Measurements from ENCODE around the gene HS1BP3.

HS1BP3 gene

DNA sequence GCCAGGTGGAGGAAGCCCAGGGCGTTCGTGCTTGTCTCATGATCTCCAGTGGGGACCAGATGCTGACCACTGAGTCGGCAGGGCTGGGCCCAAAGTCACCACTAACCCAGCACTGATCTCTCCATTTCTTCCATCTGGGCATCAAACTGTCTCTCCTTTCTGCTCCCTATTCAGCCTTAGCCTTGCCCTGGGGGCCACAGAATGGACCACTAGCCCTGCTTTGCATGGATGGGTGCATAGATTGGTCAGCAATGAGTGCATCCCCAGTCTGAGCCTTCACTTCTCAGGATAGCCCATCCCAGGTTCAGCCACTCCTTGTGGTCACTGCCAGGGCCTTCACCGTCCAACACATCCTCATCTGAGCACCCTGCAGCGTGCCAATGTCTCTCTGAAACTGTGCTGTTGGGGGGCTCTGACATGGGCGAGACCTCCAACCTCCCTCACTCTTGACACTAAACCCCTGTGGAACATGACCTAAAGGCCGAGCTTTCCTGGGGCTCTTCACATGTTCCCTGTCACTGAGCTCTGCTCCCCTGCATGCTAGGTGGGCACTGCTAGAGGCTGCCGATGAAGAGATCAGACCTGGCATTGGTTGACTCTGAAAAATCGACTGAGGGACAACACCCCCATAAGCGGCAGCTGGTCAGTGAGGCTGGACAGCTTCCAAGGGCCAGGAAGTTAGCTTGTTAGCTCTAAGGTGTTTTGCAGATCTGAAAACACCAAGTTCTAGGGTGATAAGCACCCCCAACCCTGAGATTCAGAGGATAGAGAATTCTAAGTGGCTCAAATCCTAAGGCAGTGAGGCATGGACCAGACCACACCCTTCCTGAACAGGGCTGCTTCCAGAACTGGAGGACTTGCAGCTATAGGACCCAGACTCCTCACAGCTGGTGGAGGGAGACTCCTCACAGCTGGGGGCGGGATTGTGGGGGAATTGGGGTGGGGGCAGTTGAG lies 61.7 kb downstream of the HS1BP3 start:
- DNase-seq (ENCODE audit: low read depth in 1 of 2, low spot score in 1 of 2), result no peak

DNA sequence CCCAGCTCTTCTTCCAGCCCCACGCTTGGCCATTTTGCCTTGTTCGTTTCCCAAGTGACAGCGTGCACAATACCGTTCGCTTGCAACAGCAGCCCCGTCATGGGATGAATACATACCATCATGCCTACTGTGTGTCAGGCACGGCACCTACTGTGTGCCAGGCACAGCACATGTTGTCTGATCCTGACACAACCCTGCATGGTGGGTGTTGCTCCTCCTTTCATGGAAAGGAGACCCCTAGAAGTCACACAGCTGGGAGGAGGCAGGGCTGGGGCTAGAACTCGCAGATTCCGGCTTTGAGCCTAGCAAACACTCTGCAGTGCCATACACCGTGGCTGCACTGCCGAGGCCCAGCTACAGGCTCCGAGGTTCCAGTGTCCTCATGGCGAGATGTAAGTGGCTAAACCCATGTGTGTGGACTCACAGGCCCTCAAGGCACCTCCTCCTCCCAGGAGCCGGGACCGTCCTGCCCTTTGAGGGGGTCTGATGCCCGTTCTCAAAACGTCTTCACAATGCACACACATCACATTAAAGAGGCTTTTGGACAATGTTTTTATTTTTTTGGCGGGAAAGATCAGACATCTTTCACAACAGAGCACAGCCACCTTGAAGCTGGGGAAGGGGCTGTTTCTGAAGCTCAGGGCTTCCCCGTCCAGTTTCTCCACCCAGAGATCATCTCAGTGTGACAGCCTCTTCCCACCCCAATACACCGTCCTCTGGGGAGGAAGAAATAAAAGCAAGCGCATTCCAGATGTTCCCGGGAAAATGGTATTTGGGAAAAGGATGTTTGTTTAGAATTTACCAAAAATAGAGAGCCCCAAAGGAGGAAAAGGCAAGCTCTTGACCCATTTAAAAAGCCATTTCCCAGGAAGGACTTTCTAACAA lies 64.9 kb downstream of the HS1BP3 start:
- DNase-seq (ENCODE audit: low read depth in 1 of 2, low spot score in 1 of 2), result no peak

DNA sequence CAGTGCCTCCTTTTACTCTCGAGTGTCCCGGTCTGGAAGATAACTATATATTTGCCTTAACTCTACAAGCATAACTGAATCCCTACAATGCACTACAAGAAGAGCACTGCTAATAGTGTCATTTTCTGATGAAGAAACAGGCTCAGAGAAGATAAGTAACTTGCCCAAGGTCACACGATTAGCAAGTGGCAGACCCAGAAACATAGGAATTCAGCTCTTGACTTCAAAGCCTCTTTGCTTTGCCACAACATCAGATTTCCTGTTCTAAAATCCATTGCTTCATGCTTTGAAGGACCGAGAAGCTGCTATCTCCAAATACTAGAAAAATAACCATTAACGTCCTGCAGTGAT lies 65.6 kb downstream of the HS1BP3 start:
- DNase-seq (ENCODE audit: low read depth in 1 of 2, low spot score in 1 of 2), result no peak

DNA sequence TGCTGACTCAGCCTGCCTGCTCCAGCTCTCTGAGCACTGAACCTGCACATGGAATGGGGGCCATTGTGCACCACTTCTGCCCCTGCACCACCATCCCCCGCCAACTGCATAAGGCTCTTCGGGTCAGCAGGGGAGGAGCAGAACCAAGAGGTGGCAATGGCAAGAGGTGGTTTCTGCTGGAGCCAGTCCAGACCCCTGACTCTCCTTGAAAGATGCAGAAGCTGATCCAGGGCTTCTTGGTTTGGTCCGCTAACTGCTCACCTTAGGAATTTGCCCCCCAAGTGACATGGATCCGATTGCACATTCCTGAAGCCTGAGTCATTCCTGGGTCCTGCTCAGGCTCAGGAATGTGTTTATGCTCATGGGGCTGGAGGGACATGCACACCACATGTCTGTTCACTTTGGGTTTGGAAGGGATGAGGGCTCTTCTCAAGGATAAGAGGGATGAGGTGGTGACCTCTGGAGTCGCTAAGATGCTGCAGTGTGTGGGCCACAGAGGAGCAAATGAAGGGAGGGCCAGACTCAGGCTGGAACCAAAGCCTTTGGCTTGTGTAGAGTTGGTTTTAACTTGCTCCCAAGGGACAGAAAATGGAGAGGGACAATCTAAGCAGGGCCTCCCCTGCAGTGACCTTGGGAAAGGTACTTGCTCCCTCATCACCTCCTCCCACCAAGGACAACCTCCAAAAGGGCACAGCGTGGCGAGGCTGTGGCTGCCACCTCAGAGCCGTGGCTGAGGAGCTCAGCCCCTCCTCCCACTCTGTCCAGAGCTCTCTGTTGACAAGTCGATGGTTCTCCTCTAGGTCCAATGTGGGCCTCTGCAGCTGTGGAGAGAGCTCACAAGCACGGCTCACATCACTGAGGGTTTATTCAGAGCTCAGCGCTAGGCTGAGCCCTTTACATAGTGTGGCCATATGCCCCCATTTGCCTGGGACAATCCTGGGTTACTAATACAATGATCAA lies 66.2 kb downstream of the HS1BP3 start:
- DNase-seq (ENCODE audit: low read depth in 1 of 2, low spot score in 1 of 2), result no peak

DNA sequence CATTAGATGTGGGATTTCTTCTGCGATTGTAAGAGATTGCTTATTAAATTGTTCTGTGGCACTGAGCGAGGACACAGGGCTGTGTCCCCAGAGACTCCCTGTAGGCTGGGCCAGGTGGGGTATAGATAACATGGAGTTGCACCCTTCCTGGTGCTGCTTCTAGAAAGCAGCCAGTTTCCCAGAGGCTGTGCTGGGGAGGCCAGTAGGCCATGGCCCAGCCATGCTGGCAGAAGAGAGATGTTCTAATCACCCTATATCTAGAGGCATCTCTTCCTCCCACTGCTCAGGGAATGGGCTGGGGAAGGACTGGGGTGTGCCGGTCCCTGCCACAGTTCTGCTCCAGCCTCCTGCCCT lies 66.9 kb downstream of the HS1BP3 start:
- DNase-seq (ENCODE audit: low read depth in 1 of 2, low spot score in 1 of 2), result no peak

DNA sequence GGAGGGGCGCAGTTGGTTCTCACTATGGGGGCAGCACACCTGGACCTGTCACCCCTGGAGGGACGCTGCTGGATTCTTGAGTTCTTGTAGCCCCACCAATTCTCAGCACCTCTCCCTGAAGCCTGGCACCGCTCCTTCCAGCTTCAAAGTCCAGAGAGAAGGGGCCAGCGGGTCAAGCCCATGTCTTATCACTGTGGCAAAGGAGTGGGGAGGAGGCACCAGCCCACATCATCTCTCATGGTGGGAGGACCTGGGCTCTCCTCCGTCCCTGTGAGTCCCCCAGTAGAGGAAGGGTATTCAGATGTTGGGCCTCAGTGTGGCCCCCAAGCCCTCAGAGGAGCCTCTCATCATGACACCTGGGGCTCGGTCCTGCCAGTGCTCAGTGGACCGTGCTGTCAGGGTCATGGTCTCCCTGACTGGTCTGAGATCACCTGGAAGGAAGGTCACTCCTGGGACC lies 67.4 kb downstream of the HS1BP3 start:
- no peak for DNase-seq (ENCODE audit: low read depth in 1 of 2, low spot score in 1 of 2)

DNA sequence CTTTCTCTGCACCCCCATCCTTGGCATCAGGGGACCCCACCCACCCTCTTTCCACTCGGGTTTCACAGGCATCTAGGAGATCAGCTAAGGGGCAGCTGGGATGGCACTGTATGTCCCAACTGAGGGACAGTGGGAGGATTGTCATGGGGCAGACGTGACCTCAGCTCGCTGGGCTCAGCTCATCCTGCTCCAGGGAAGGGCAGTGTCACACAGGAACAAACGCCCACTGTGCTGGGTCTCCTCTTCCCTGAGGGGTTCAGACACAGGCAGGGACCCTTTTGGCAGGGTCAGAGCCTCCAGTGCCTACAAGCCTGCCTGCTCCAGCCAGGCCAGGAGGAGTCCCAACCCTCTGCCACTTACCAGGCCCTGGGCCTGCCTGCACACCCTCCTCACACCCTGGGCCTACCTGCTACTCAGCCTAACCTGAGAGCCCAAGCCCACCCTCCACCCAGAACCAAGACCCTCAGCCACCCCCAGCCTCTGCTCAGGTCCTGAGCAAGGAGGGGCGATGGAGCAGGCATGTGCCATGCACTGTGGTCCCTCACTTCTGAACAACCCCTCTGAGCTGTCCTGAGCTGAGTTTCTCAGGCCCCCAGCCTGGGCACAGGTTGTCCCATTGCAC lies 68.2 kb downstream of the HS1BP3 start:
- DNase-seq (ENCODE audit: low read depth in 1 of 2, low spot score in 1 of 2), result no peak

DNA sequence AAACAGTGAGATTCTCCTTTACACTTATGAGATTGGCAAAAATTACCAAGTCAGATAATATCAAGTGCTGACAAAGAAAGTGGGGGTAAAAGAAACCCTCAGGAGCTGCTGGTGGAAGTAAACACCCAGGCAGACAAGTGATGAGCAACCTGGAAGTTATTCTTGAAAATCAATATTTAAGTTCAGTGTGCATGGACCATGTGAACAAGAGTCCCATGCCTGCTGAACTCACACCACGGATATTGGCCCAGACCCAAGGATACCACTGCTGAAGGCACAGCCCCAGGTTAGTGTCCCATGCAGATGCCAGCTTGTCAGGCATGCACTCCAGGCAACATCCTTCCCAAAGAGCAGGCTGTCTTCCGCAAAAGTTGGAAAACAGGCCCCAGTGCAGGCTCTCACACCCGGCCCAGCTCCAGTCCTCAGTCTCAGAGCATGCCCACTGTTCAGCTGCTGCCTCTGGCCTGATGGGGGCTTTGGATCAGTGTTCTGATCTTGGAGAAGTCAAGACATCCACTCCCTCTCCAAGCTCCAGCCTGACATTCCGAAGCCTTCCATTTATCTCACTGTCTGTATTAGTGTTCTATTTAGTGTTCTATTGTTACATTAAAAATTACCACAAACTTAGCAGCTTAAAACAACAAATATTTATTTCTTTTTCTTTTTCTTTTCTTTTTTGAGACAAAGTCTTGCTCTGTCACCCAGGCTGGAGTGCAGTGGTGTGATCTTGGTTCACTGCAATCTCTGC lies 70.0 kb downstream of the HS1BP3 start:
- no peak for DNase-seq (ENCODE audit: low read depth in 1 of 2, low spot score in 1 of 2)

DNA sequence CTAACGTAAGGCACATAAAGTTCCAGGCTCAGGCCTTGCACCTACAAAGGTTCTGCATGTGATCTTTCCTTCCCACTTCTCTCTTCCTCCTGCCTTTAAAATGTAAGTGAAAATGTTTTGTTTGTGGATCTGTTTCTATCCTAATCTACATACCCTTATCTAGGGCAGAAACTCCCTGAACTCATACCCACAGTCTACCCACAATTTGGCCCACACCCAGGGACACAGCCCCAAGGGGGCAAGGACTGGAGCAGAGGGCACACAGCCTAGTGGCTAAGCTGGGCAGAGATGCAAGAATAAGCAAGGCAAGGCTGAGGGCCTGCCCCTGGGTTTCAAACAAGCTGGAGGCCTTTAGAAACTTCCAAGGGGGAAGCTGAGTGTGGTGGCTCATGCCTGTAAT lies 71.0 kb downstream of the HS1BP3 start:
- no peak for DNase-seq (ENCODE audit: low read depth in 1 of 2, low spot score in 1 of 2)

DNA sequence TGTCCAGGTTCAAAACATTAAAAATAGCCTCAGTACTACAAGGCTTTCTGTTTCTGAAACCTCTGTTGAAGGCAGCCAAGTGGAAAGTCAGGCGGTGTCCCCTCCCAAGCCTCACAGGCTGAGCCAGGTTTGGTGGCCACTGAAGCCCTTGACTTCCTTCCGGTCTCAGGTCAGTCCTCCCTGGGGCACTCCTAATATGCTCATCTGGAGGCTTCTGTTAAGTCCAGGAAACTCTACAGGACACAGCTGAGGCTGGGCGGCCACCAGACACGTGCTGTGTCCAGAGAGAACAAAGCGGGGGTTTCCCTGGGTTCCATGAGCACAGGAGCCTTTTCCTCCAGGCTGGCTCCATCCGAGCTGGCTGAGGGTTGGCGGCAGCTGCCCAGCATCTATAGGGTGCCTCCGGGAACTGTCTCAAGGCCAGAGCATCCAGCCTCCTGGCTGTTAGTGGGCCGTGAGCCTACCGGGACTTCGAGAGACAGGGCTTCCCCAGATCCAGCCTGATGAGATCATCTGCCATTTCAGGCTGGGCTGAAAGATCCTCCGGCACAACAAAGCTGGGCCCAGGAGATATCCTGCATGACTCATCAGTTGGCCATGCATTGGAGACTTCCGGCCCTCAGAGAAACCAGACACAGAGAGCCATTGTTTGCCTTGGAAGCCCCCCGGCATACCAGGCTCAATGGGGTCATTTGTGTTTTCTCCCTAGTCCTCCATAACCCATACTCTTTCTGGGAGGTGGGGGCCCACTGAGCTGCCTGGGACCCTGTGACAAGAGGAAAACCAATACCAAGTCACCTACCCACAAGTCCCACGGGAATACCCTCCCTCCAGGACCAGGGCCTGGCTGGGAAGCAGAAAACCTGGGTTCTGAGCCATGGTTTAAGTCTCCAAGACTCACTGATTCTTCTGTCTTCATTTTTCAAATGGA lies 71.7 kb downstream of the HS1BP3 start:
- DNase-seq (ENCODE audit: low read depth in 1 of 2, low spot score in 1 of 2), result no peak

DNA sequence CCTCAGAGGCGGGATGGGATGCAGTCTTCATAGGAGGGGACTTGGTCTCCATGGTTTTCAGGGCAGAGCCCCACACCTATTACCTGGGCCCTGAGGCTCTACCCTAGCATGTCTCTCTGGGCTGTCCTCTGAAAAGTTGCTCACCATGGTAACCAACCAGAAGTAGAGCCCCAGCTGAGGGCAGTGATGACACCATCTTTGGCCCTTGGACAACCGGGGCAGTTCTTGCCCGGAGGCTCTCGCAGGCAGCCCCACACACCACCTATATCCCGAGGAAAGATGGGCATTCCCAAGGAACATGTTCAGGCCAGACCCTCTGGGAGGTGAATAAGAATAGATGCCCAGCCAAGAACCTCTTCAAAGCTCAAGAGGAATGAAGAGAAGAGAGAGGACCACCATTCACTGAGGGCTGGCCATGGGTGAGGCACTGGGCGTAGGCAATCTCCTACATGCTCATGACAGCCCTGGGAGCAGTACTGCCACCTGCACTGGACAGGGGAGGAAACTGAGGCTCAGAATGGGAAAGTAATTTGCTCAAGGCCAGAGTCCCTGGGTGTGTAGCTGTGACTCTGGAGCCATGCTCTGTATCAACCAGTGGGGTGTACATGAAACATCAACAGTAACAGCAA lies 72.5 kb downstream of the HS1BP3 start:
- no peak for DNase-seq (ENCODE audit: low read depth in 1 of 2, low spot score in 1 of 2)

DNA sequence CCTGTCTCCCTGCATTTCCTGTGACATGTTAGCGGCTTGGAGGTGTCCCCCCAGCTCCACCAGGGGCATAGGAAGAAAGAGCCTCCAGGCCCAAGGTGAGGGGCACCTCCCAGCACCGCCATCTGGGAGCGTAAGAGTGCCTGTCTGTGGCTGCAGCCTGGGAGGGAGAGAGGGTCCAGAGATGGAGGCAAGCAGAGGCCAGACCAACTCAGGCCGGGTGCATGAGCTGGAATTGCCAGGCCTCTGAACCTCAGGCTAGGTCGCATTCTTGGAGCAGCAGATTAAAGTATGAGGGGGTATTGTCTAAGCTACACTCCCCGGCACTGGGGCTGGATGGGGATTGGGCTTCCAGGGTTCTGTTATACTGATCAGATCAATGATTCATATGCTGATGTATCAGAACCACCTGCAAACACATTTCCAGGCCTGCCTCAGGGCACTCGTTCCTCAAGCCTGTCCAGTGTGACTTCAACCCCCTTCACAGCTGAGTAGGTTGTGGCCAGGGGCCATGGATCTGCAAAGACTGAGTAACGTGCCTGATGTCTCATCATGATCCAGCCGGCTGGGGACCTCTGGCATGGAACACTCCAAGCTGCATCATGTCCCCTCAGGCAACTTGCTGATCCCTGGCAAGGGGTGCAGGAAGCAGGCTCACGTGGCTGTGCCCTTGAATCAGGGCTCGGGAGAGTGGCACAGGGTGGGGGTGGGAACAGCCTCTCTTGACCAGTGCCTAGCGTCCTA lies 73.2 kb downstream of the HS1BP3 start:
- no peak for DNase-seq (ENCODE audit: low read depth in 1 of 2, low spot score in 1 of 2)

DNA sequence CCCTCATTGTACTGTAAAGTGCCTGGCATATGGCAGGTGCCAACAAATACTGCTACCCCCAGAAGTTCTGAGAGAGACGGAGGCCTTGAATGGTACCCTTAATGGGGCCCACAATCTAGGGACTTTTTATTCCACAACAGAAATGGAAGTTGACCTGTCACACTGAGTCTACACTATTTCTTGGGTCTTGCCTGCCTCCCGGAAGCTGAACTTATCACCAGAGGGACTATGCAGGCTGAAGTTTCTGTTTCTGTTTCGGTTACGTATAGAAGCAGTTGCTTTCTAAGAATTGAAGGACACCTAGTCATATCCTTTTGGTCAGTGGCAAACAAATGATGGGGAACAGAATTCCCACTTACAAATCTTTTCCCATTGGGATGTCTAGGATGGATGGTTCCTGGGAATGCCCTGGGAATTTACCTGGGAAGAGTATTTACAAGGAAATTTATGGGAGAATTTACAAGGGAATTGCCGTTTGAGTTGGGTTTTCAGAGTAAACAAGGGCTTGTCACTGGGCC lies 74.2 kb downstream of the HS1BP3 start:
- no peak for DNase-seq (ENCODE audit: low read depth in 1 of 2, low spot score in 1 of 2)

DNA sequence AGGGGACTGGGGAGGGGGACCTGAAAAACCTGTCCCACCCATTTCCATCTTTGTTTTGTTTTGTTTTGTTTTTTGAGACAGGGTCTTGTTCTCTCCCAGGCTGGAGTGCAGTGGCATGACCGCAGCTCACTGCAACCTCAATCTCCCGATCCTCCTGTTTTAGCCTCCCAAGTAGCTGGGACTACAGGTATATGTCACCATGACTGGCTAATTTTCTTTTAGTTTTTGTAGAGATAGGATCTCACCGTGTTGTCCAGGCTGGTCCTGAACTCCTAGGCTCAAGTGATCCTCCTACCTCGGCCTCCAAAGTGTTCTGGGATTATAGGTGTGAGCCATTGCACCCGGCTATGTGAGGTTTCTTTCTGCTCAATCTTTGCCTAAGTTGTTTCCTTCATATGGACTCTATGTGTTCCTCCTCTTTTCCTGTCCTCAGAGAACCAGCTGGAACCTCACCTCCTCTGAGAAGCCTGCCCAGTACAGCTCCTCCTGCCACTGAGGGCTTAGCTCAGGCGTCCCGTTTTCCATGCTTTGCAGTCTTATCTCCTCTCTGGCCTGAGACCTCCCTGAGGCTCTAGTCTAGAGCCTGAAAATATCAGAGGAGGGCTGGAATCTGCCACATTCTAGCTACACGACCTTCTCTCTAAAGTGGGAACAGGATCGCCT lies 74.8 kb downstream of the HS1BP3 start:
- DNase-seq (ENCODE audit: low read depth in 1 of 2, low spot score in 1 of 2), result no peak

DNA sequence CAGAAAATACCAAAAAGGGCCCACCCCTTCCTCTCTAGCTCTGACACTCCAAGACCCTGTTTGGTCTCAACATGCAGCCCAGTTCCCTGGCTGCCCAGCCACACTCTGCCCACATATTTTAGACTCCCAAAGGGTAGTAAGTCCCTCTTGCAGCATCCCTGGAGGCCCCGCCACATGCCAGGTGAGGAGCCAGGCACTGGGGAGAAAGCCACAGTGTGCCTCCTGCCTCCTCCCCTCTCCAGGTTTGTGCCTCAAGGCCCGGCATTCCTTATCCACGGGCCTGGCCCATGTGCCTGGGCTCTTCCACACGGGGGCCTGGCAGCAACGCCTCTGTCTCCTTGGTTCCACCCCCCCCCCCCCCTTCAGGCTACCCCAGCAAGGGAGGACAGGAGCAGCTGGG lies 75.5 kb downstream of the HS1BP3 start:
- DNase-seq (ENCODE audit: low read depth in 1 of 2, low spot score in 1 of 2), result no peak

DNA sequence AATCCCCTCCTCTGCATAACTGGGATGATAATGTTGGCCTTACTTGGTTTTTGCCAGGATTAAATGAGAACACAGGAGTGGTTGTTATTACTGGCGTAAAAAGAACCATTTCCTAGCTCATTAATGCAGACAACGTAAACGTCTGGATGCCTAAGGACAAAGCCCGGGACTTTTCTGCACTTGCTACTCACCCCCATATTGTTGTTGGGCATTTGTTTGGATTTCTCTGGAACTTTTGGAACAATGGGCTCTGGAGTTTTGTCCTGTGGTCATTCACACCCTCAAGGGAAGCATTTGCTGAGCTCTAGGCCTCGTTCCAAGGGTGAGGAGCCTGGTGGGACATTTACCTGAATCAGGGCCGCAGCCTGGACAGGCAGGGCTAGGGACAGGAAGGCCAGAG lies 76.0 kb downstream of the HS1BP3 start:
- DNase-seq (ENCODE audit: low read depth in 1 of 2, low spot score in 1 of 2), result no peak

DNA sequence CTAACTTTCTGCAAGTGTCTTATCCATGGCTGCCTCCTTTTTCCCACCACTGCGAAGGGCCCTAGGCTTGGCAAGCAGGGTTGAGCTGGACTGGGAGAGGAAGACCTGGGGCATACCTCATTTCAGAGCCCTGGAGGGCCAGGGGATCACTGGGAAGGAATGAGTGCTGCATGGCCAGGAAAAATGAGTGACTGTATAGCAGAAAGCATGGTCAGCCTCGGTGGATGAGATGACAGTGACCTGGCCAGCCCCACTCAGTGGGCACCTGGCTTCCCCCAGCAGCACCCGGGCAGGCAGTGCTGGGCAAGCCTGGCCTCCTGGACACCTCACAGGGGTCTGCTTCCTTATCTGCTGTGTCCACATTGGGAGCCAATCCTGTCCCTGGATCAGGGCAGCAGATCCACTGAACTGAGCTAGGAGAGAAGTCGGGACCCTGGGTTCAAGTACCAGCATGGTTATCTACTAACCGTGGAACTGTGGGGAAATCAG lies 76.4 kb downstream of the HS1BP3 start:
- no peak for DNase-seq (ENCODE audit: low read depth in 1 of 2, low spot score in 1 of 2)

Measured in stimulated activated CD4-positive, alpha-beta T cell treated with anti-CD3 and anti-CD28 coated beads, Interleukin-15, amount 100 ng/mL, for 1 hour (primary cell).